DND-41 (cell line): ENCODE data around the gene CRACDL.

Source experiments
- EZH2 ChIP-seq: IDR thresholded peaks from 3 replicates; pipeline ENCODE4 v1.6.1; 2012; ENCODE audit warnings: borderline replicate concordance, low read depth, mild to moderate bottlenecking, moderate library complexity, low read length, inconsistent platforms; ENCODE audit not compliant: severe bottlenecking
- TF ChIP-seq, protein P1 (sequence below): IDR thresholded peaks from 2 replicates; pipeline ENCODE4 v1.5.1; 2012; ENCODE audit warnings: borderline replicate concordance, low read length, moderate library complexity, mild to moderate bottlenecking; ENCODE audit not compliant: poor library complexity, severe bottlenecking; ENCODE audit errors: extremely low read depth

DNA sequence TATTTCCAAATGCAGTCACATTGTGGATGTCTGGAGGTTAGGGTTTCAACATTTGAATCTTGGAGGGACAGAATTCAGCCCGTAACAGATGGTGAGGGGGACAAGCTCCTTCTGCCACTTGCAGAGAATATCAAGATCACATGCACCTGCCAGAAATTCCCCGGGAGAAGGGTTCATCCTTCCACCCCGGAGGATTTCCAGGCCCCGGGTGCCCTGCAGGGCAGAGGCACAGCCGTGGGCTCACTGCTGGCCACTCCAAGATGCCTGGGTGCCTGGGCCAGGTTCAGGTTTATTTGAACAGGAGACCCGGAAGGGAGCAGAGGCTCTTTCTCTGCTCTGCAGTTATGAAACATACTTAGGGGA is 166.9 kb downstream of the CRACDL start:
- TF ChIP-seq, protein P1, sequence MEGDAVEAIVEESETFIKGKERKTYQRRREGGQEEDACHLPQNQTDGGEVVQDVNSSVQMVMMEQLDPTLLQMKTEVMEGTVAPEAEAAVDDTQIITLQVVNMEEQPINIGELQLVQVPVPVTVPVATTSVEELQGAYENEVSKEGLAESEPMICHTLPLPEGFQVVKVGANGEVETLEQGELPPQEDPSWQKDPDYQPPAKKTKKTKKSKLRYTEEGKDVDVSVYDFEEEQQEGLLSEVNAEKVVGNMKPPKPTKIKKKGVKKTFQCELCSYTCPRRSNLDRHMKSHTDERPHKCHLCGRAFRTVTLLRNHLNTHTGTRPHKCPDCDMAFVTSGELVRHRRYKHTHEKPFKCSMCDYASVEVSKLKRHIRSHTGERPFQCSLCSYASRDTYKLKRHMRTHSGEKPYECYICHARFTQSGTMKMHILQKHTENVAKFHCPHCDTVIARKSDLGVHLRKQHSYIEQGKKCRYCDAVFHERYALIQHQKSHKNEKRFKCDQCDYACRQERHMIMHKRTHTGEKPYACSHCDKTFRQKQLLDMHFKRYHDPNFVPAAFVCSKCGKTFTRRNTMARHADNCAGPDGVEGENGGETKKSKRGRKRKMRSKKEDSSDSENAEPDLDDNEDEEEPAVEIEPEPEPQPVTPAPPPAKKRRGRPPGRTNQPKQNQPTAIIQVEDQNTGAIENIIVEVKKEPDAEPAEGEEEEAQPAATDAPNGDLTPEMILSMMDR, result no peak
- TF ChIP-seq EZH2, result no peak
